Esophagus squamous epithelium (tissue), 5 donors: ENCODE measurements around the gene NUTM2D. TPM values are rescaled to one million over a fixed set of nuclear protein-coding genes. Genes with fewer than 3 reads are reported as not detected.
"Not testable (repeated sequence)": the region's sequence is repeated elsewhere in the genome, so short reads cannot be mapped to it uniquely, and the experiment has no call there.

Experiments
- DNase-seq: peaks from one replicate; lab custom pipeline; 2025; lab: John Stamatoyannopoulos, UW
- H3K27ac ChIP-seq, 4 donors: fragments of 200-600 bp; sonication (generic); one replicate each; pipeline ENCODE4 v1.5.1; 2016 to 2019; ENCODE audit warnings: mild to moderate bottlenecking in 1 of 4
- H3K27me3 ChIP-seq, 4 donors: fragments of 200-600 bp; sonication (generic); 1 replicate in 3 of 4; 2 replicates in 1 of 4; pipeline versions ENCODE4 v1.5.1 to v1.6.0; 2017 to 2021; ENCODE audit warnings: antibody characterized with exemption in 1 of 4
- H3K36me3 ChIP-seq, 3 donors: fragments of 200-600 bp; sonication (generic); one replicate each; pipeline ENCODE4 v1.5.1; 2016 to 2019
- H3K4me1 ChIP-seq, 3 donors: fragments of 200-600 bp; sonication (generic); one replicate each; pipeline ENCODE4 v1.5.1; 2017 to 2019
- H3K4me3 ChIP-seq, 4 donors: fragments of 200-600 bp; sonication (generic); 1 replicate in 3 of 4; 2 replicates in 1 of 4; pipeline ENCODE4 v1.5.1; 2016 to 2019; ENCODE audit warnings: mild to moderate bottlenecking in 2 of 4, moderate library complexity in 1 of 4
- H3K9me3 ChIP-seq, 3 donors: fragments of 200-600 bp; sonication (generic); one replicate each; pipeline ENCODE4 v1.5.1; 2016 to 2019
- CTCF ChIP-seq, 6 experiments: fragments of 450-650 bp in 4 of 6; fragments of 200-600 bp in 2 of 6; sonication (generic) in 2 of 6; IDR thresholded peaks; one replicate each; pipeline ENCODE4 v1.5.1; 2016 to 2019; ENCODE audit warnings: antibody characterized with exemption in 6 of 6, mild to moderate bottlenecking in 4 of 6, moderate library complexity in 4 of 6
- POLR2A ChIP-seq, 4 donors: fragments of 450-650 bp; IDR thresholded peaks; one replicate each; pipeline ENCODE4 v1.6.1; 2017; ENCODE audit warnings: antibody characterized with exemption in 4 of 4, mild to moderate bottlenecking in 4 of 4, moderate library complexity in 3 of 4
- WGBS, 2 donors: methylation state at CpG; one replicate each; pipeline ENCODE4 v1.1.5; 2018; 5-methylcytosine and 5-hydroxymethylcytosine counted together
- intact Hi-C: fragments of 100-400 bp; cut with DNase I; formaldehyde crosslinking; loops from one replicate; pipeline ENCODE4 v1.15.0; 2022
- total RNA-seq, 4 donors: library from RNA; depleted of rRNA; stranded (reverse); fragments of >200 nt; gene quantifications; one replicate each; pipeline ENCODE4 v1.1.0, GENCODE V29; 2016
- donor health status: DM: yes; HTN: yes; CAD: no.

NUTM2D gene
- total RNA-seq, 4 donors from 2014 or later, result 1.1 to 4.1 (median 1.8) TPM

- DNase-seq, result peak; percentile 50
- Histone ChIP-seq H3K27ac (peak overlapping the region; percentile 84 to 93 (median 88)), H3K4me1 (peaks cover 0 to 31% (median 6%) of the 10 kb centered on the region in 3 donors)
These were observed 15.3 kb upstream of the NUTM2D start for GRCh38 chr10:87342249-87342710.

GRCh38 chr10:87342711-87343258, 14.8 kb upstream of the NUTM2D start:
- H3K36me3 ChIP-seq, H3K27me3 ChIP-seq, H3K9me3 ChIP-seq, intact Hi-C loops: not testable (repeated sequence)
- peak overlapping the region; percentile 84 to 93 (median 88) for H3K27ac ChIP-seq
- H3K4me1 ChIP-seq, result peaks cover 0 to 31% (median 6%) of the 10 kb centered on the region in 3 donors
- peak; percentile 32 for DNase-seq
- no CpG with 5 or more reads among the region's 65 CpGs for WGBS, 2 donors
- peak overlapping the region; percentile 45 to 73 (median 52) for H3K4me3 ChIP-seq
- peak in 5 of 6 experiments; percentile 18 to 56 (median 43) for TF ChIP-seq CTCF (IDR thresholded peaks at IDR 0.05)
- peak in 1 of 4 donors; percentile 68 for TF ChIP-seq POLR2A (IDR thresholded peaks at IDR 0.05)

More at GRCh38 chr10:87342249-87342710, 15.3 kb upstream of the NUTM2D start:
- H3K27me3 ChIP-seq, H3K36me3 ChIP-seq, H3K9me3 ChIP-seq, intact Hi-C loops: not testable (repeated sequence)
- 0% methylated on average over 10 to 17 of the region's 43 CpGs for WGBS, 2 donors
- peak in 1 of 4 donors; percentile 48 for TF ChIP-seq POLR2A (IDR thresholded peaks at IDR 0.05)
- peak in 1 of 6 experiments; percentile 5 for TF ChIP-seq CTCF (IDR thresholded peaks at IDR 0.05)
- H3K4me3 ChIP-seq, result peak overlapping the region; percentile 45 to 73 (median 52)

GRCh38 chr10:87345743-87346142, 11.8 kb upstream of the NUTM2D start:
- not testable (repeated sequence) for H3K27ac ChIP-seq, H3K9me3 ChIP-seq
- WGBS, 2 donors, result 58 to 60% methylated on average over 1 of the region's 1 CpG

GRCh38 chr10:87350161-87350560, 7.4 kb upstream of the NUTM2D start:
- H3K4me3 ChIP-seq, intact Hi-C loops, H3K27ac ChIP-seq, H3K36me3 ChIP-seq, H3K4me1 ChIP-seq, H3K9me3 ChIP-seq, DNase-seq, H3K27me3 ChIP-seq: not testable (repeated sequence)
- 86 to 92% methylated on average over 1 of the region's 2 CpGs for WGBS, 2 donors

More at GRCh38 chr10:87345743-87346142, 11.8 kb upstream of the NUTM2D start:
- DNase-seq, H3K27me3 ChIP-seq, H3K4me3 ChIP-seq, intact Hi-C loops, H3K36me3 ChIP-seq: not testable (repeated sequence)
- peaks cover 0 to 13% (median 6%) of the 10 kb centered on the region in 3 donors for H3K4me1 ChIP-seq

GRCh38 chr10:87352825-87353224, 4.7 kb upstream of the NUTM2D start:
- DNase-seq, intact Hi-C loops, H3K4me3 ChIP-seq: not testable (repeated sequence)

GRCh38 chr10:87355110-87355509, 2.4 kb upstream of the NUTM2D start:
- WGBS, 2 donors, result 100% methylated on average over 7 of the region's 31 CpGs; no CpG with 5 or more reads in 1 of the 2 donors
- H3K27ac ChIP-seq, H3K4me1 ChIP-seq, H3K9me3 ChIP-seq, intact Hi-C loops, DNase-seq, H3K27me3 ChIP-seq, H3K36me3 ChIP-seq, H3K4me3 ChIP-seq: not testable (repeated sequence)

More at GRCh38 chr10:87352825-87353224, 4.7 kb upstream of the NUTM2D start:
- not testable (repeated sequence) for H3K4me1 ChIP-seq, H3K36me3 ChIP-seq, H3K9me3 ChIP-seq, H3K27me3 ChIP-seq, H3K27ac ChIP-seq
- 36 to 70% methylated on average over 3 of the region's 3 CpGs for WGBS, 2 donors

GRCh38 chr10:87358159-87358558, 615 bp downstream of the NUTM2D start:
- H3K4me3 ChIP-seq, H3K36me3 ChIP-seq, intact Hi-C loops, H3K9me3 ChIP-seq, DNase-seq, H3K27ac ChIP-seq, H3K27me3 ChIP-seq, H3K4me1 ChIP-seq: not testable (repeated sequence)
- 100% methylated on average over 1 of the region's 3 CpGs; no CpG with 5 or more reads in 1 of the 2 donors for WGBS, 2 donors

- H3K4me3 ChIP-seq, intact Hi-C loops, H3K27ac ChIP-seq, H3K4me1 ChIP-seq, DNase-seq, H3K9me3 ChIP-seq, H3K27me3 ChIP-seq, H3K36me3 ChIP-seq: not testable (repeated sequence)
- WGBS, 2 donors, result 86 to 89% methylated on average over 1 to 3 of the region's 9 CpGs
These were observed 12.1 kb downstream of the NUTM2D start for GRCh38 chr10:87369514-87370112.

- H3K36me3 ChIP-seq, DNase-seq, H3K9me3 ChIP-seq, H3K27ac ChIP-seq, H3K4me3 ChIP-seq, H3K4me1 ChIP-seq, H3K27me3 ChIP-seq, intact Hi-C loops: not testable (repeated sequence)
- 100% methylated on average over 1 of the region's 1 CpG; no CpG with 5 or more reads in 1 of the 2 donors for WGBS, 2 donors
These were observed 16.5 kb downstream of the NUTM2D start for GRCh38 chr10:87374091-87374490.

GRCh38 chr10:87379115-87379514, 21.6 kb downstream of the NUTM2D start:
- intact Hi-C loops, H3K9me3 ChIP-seq, H3K4me1 ChIP-seq, H3K4me3 ChIP-seq, H3K36me3 ChIP-seq, DNase-seq, H3K27ac ChIP-seq, H3K27me3 ChIP-seq: not testable (repeated sequence)
- WGBS, 2 donors, result 66 to 94% methylated on average over 4 of the region's 4 CpGs
